ENCODE results near the gene DOCK11.
"Not testable (repeated sequence)": the region's sequence is repeated elsewhere in the genome, so short reads cannot be mapped to it uniquely, and the experiment has no call there.

The DOCK11 gene

GRCh38 chrX:118482384-118482783 lies 13.2 kb upstream of the DOCK11 start:
- H3K9me3 ChIP-seq (ENCODE audit: control insufficient read depth in 2 of 2, low read length in 2 of 2); H3K4me1 ChIP-seq (ENCODE audit: control insufficient read depth in 2 of 2, insufficient read depth in 2 of 2, low read length in 2 of 2); H3K27me3 ChIP-seq (ENCODE audit: control insufficient read depth in 2 of 2, insufficient read depth in 2 of 2, low read length in 2 of 2); H3K9ac ChIP-seq (ENCODE audit: low read depth in 1 of 2, low read length in 2 of 2); H3K36me3 ChIP-seq (ENCODE audit: control insufficient read depth in 2 of 2, insufficient read depth in 2 of 2, low read length in 2 of 2); H3K4me3 ChIP-seq (ENCODE audit: low read length in 2 of 2); H3K27ac ChIP-seq (ENCODE audit: low read depth in 2 of 2, low read length in 2 of 2): not testable (repeated sequence)

- no peaks in the 10 kb centered on the region for H3K27me3 ChIP-seq (ENCODE audit: control insufficient read depth in 2 of 2, insufficient read depth in 2 of 2, low read length in 2 of 2)
- no peak overlapping the region for H3K4me3 ChIP-seq (ENCODE audit: low read length in 2 of 2)
- no peaks in the 10 kb centered on the region for H3K9me3 ChIP-seq (ENCODE audit: control insufficient read depth in 2 of 2, low read length in 2 of 2)
- no peak overlapping the region for H3K9ac ChIP-seq (ENCODE audit: low read depth in 1 of 2, low read length in 2 of 2)
- no peaks in the 10 kb centered on the region for H3K4me1 ChIP-seq (ENCODE audit: control insufficient read depth in 2 of 2, insufficient read depth in 2 of 2, low read length in 2 of 2)
- H3K27ac ChIP-seq (ENCODE audit: low read depth in 2 of 2, low read length in 2 of 2), result no peak overlapping the region
- no peaks in the 10 kb centered on the region for H3K36me3 ChIP-seq (ENCODE audit: control insufficient read depth in 2 of 2, insufficient read depth in 2 of 2, low read length in 2 of 2)
Observed at GRCh38 chrX:118484216-118484903, 11.3 kb upstream of the DOCK11 start.

- H3K27ac ChIP-seq (ENCODE audit: low read depth in 2 of 2, low read length in 2 of 2); H3K9ac ChIP-seq (ENCODE audit: low read depth in 1 of 2, low read length in 2 of 2); H3K27me3 ChIP-seq (ENCODE audit: control insufficient read depth in 2 of 2, insufficient read depth in 2 of 2, low read length in 2 of 2); H3K4me1 ChIP-seq (ENCODE audit: control insufficient read depth in 2 of 2, insufficient read depth in 2 of 2, low read length in 2 of 2); H3K36me3 ChIP-seq (ENCODE audit: control insufficient read depth in 2 of 2, insufficient read depth in 2 of 2, low read length in 2 of 2); H3K4me3 ChIP-seq (ENCODE audit: low read length in 2 of 2); H3K9me3 ChIP-seq (ENCODE audit: control insufficient read depth in 2 of 2, low read length in 2 of 2): not testable (repeated sequence)
Observed at GRCh38 chrX:118486693-118487092, 8.9 kb upstream of the DOCK11 start.

- no peak overlapping the region for H3K4me3 ChIP-seq (ENCODE audit: low read length in 2 of 2)
Observed at GRCh38 chrX:118493016-118493415, 2.6 kb upstream of the DOCK11 start.

GRCh38 chrX:118493653-118494297 lies 1.8 kb upstream of the DOCK11 start:
- H3K4me3 ChIP-seq (ENCODE audit: low read length in 2 of 2), result no peak overlapping the region
- H3K27ac ChIP-seq (ENCODE audit: low read depth in 2 of 2, low read length in 2 of 2), result no peak overlapping the region
- peaks cover 0 to 3% of the 10 kb centered on the region in 2 donors for H3K4me1 ChIP-seq (ENCODE audit: control insufficient read depth in 2 of 2, insufficient read depth in 2 of 2, low read length in 2 of 2)

More at GRCh38 chrX:118493016-118493415, 2.6 kb upstream of the DOCK11 start:
- Histone ChIP-seq H3K9me3 (ENCODE audit: control insufficient read depth in 2 of 2, low read length in 2 of 2) (no peaks in the 10 kb centered on the region), H3K27me3 (ENCODE audit: control insufficient read depth in 2 of 2, insufficient read depth in 2 of 2, low read length in 2 of 2) (no peaks in the 10 kb centered on the region), H3K36me3 (ENCODE audit: control insufficient read depth in 2 of 2, insufficient read depth in 2 of 2, low read length in 2 of 2) (no peaks in the 10 kb centered on the region), H3K4me1 (ENCODE audit: control insufficient read depth in 2 of 2, insufficient read depth in 2 of 2, low read length in 2 of 2) (peaks cover 0 to 3% of the 10 kb centered on the region in 2 donors), H3K27ac (ENCODE audit: low read depth in 2 of 2, low read length in 2 of 2) (no peak overlapping the region), H3K9ac (ENCODE audit: low read depth in 1 of 2, low read length in 2 of 2) (no peak overlapping the region)

GRCh38 chrX:118495958-118496762 lies 545 bp downstream of the DOCK11 start:
- H3K9ac ChIP-seq (ENCODE audit: low read depth in 1 of 2, low read length in 2 of 2), result peak overlapping the region; percentile 47 to 60
- H3K36me3 ChIP-seq (ENCODE audit: control insufficient read depth in 2 of 2, insufficient read depth in 2 of 2, low read length in 2 of 2), result no peaks in the 10 kb centered on the region
- H3K27me3 ChIP-seq (ENCODE audit: control insufficient read depth in 2 of 2, insufficient read depth in 2 of 2, low read length in 2 of 2), result peaks cover 0 to 2% of the 10 kb centered on the region in 2 donors
- H3K9me3 ChIP-seq (ENCODE audit: control insufficient read depth in 2 of 2, low read length in 2 of 2), result no peaks in the 10 kb centered on the region
- peak overlapping the region; percentile 58 to 76 for H3K27ac ChIP-seq (ENCODE audit: low read depth in 2 of 2, low read length in 2 of 2)
- H3K4me1 ChIP-seq (ENCODE audit: control insufficient read depth in 2 of 2, insufficient read depth in 2 of 2, low read length in 2 of 2), result peaks cover 0 to 3% of the 10 kb centered on the region in 2 donors
- peak overlapping the region; percentile 60 to 77 for H3K4me3 ChIP-seq (ENCODE audit: low read length in 2 of 2)

More at GRCh38 chrX:118493653-118494297, 1.8 kb upstream of the DOCK11 start:
- Histone ChIP-seq H3K36me3 (ENCODE audit: control insufficient read depth in 2 of 2, insufficient read depth in 2 of 2, low read length in 2 of 2) (no peaks in the 10 kb centered on the region), H3K9me3 (ENCODE audit: control insufficient read depth in 2 of 2, low read length in 2 of 2) (no peaks in the 10 kb centered on the region), H3K9ac (ENCODE audit: low read depth in 1 of 2, low read length in 2 of 2) (no peak overlapping the region), H3K27me3 (ENCODE audit: control insufficient read depth in 2 of 2, insufficient read depth in 2 of 2, low read length in 2 of 2) (no peaks in the 10 kb centered on the region)

GRCh38 chrX:118496763-118497079 lies 1.1 kb downstream of the DOCK11 start:
- H3K9me3 ChIP-seq (ENCODE audit: control insufficient read depth in 2 of 2, low read length in 2 of 2), result no peaks in the 10 kb centered on the region
- H3K9ac ChIP-seq (ENCODE audit: low read depth in 1 of 2, low read length in 2 of 2), result peak overlapping the region; percentile 47 to 60
- H3K27me3 ChIP-seq (ENCODE audit: control insufficient read depth in 2 of 2, insufficient read depth in 2 of 2, low read length in 2 of 2), result peaks cover 0 to 2% of the 10 kb centered on the region in 2 donors
- H3K4me1 ChIP-seq (ENCODE audit: control insufficient read depth in 2 of 2, insufficient read depth in 2 of 2, low read length in 2 of 2), result peaks cover 0 to 3% of the 10 kb centered on the region in 2 donors
- H3K36me3 ChIP-seq (ENCODE audit: control insufficient read depth in 2 of 2, insufficient read depth in 2 of 2, low read length in 2 of 2), result no peaks in the 10 kb centered on the region
- peak overlapping the region; percentile 60 to 77 for H3K4me3 ChIP-seq (ENCODE audit: low read length in 2 of 2)
- H3K27ac ChIP-seq (ENCODE audit: low read depth in 2 of 2, low read length in 2 of 2), result peak overlapping the region in 1 of 2 donors; percentile 76

GRCh38 chrX:118497180-118497818 lies 1.7 kb downstream of the DOCK11 start:
- Histone ChIP-seq H3K27ac (ENCODE audit: low read depth in 2 of 2, low read length in 2 of 2) (peak overlapping the region in 1 of 2 donors; percentile 76), H3K9ac (ENCODE audit: low read depth in 1 of 2, low read length in 2 of 2) (peak overlapping the region in 1 of 2 donors; percentile 60), H3K9me3 (ENCODE audit: control insufficient read depth in 2 of 2, low read length in 2 of 2) (no peaks in the 10 kb centered on the region), H3K4me3 (ENCODE audit: low read length in 2 of 2) (peak overlapping the region in 1 of 2 donors; percentile 77), H3K4me1 (ENCODE audit: control insufficient read depth in 2 of 2, insufficient read depth in 2 of 2, low read length in 2 of 2) (peaks cover 0 to 3% of the 10 kb centered on the region in 2 donors), H3K36me3 (ENCODE audit: control insufficient read depth in 2 of 2, insufficient read depth in 2 of 2, low read length in 2 of 2) (no peaks in the 10 kb centered on the region), H3K27me3 (ENCODE audit: control insufficient read depth in 2 of 2, insufficient read depth in 2 of 2, low read length in 2 of 2) (peaks cover 0 to 2% of the 10 kb centered on the region in 2 donors)

GRCh38 chrX:118498351-118498750 lies 2.7 kb downstream of the DOCK11 start:
- H3K27me3 ChIP-seq (ENCODE audit: control insufficient read depth in 2 of 2, insufficient read depth in 2 of 2, low read length in 2 of 2), result peaks cover 0 to 2% of the 10 kb centered on the region in 2 donors
- H3K9me3 ChIP-seq (ENCODE audit: control insufficient read depth in 2 of 2, low read length in 2 of 2), result no peaks in the 10 kb centered on the region
- no peaks in the 10 kb centered on the region for H3K36me3 ChIP-seq (ENCODE audit: control insufficient read depth in 2 of 2, insufficient read depth in 2 of 2, low read length in 2 of 2)
- no peak overlapping the region for H3K9ac ChIP-seq (ENCODE audit: low read depth in 1 of 2, low read length in 2 of 2)
- peaks cover 0 to 3% of the 10 kb centered on the region in 2 donors for H3K4me1 ChIP-seq (ENCODE audit: control insufficient read depth in 2 of 2, insufficient read depth in 2 of 2, low read length in 2 of 2)
- H3K4me3 ChIP-seq (ENCODE audit: low read length in 2 of 2), result no peak overlapping the region
- H3K27ac ChIP-seq (ENCODE audit: low read depth in 2 of 2, low read length in 2 of 2), result no peak overlapping the region

Data from mucosa of rectum (tissue), 2 donors.